VCaP (cell line): Measurements from ENCODE around the gene PIAS3.

Experiments used
- H3K27ac ChIP-seq: fragments of 450-650 bp; 2 replicates; pipeline ENCODE4 v1.5.1; 2017
- CTCF ChIP-seq: fragments of 450-650 bp; conservative IDR thresholded peaks from 2 replicates; pipeline ENCODE4 v1.5.1; 2017; ENCODE audit warnings: mild to moderate bottlenecking, moderate library complexity

The PIAS3 gene

DNA sequence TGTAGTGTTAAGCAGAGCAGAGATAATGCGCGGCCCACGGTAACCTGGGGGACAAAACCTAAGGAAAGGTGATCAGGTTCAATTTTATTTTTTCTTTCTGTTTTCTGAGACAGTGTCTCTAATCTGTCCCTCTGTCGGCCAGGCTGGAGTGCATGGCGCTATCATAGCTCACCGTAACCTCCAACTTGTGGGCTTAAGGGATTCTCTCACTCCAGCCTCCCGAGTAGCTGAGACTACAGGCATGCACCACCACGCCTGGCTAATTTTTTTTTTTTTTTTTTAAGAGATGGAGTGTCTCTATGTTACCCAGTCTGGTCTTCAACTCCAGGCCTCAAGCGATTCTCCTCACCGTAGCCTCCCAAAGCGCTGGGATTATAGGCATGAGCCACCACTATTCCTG, 27.5 kb upstream of the PIAS3 start:
- TF ChIP-seq CTCF, result no peak
- no peak overlapping the region for H3K27ac ChIP-seq

- no peak within 1 kb of the TSS for H3K27ac ChIP-seq
- TF ChIP-seq CTCF, result no peak
Observed at GRCh38 chr1:145885738-145886287, 26.9 kb upstream of the PIAS3 start, which contains the start of gene ANKRD35. Gene ANKRD35, minus strand, starts transcription at chr1:145885866. Its CDS starts 108 bp downstream, at chr1:145885758.

DNA sequence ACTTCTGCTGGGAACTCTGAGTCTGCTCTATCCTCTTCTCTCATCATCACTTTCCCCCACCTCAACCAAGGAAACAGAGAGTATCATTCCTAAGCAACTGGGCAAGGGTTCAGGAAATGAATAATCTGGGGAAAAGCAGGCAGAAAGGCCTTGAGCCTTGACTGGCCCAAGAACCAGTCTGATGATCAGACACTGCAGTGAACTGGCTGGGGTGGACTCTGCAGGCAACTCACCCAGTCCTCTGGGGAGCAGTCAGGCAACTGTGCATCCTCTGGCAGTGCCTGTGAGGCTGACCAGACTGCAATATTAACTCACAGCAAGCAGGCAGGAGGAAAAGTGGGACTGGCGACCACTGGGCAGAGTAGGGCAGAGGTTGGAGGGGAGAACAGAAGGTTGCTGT, 25.8 kb upstream of the PIAS3 start:
- TF ChIP-seq CTCF, result no peak

DNA sequence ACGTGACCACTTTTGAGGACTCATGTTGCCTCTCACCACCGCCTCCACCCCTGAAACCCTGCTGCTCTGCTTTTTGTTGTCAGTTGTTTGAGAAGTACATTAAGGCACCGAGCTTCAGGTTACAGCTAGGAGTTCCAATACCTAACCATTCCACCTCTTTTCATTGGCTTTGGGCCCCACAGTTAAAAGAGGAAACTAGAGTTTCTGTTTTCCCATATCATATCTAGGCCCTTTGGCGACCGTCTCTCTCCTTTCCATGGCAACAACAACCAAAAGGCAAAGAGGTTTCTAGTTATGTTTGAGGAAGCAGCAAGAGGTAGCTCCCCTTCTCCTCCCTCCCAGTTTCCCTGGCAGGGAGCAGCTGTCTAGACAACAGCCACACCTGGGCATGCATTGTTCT, 20.9 kb upstream of the PIAS3 start:
- TF ChIP-seq CTCF, result no peak
- no peak overlapping the region for H3K27ac ChIP-seq

More for the DNA sequence above, 25.8 kb upstream of the PIAS3 start:
- H3K27ac ChIP-seq, result no peak overlapping the region

DNA sequence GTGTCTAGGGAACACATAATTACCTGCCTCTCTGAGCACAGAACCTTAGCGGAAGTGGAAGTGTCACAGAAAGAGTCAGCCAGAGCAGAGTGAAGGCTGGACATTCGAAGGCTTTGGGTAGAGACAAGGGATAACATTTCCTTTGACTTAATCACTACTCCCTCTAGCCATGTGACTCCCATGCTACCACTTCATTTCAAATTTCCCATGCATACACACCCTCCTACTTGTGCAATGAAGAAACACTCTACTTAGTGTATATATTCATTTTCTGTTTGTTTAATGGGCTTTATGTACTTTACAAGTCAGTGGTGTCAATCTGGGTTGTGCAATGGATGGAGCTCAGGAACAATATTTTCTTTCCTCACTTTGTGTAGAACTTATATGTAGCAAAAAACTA, 19.8 kb upstream of the PIAS3 start:
- no peak overlapping the region for H3K27ac ChIP-seq
- no peak for TF ChIP-seq CTCF

DNA sequence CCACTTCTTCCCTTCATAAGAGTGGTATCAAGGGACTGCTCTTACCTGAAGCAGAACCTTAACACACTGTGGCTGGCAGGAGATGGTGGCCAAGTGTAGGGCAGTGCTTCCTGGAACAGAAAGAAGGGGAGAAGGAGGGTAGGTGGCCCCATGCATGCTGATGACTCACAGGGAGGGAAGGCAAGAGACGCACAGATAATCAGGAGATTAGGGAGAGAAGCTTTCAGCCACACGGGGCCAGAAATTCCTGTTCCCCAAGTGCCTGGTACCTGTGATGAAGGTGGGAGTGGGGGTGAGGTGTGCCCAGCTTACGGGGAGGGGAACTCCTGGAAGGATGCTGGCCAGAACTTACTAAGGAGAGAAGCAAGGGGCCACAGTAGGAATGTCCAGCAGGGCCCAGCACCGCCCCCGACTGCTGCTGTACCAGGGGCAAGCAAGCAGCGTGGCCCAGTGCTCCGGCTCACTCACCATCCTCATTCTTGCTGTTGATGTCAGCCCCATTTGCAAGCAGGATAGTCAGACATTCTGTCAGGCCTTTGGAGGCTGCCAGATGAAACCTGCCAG, 19.1 kb upstream of the PIAS3 start:
- H3K27ac ChIP-seq, result no peak overlapping the region
- TF ChIP-seq CTCF, result no peak

GRCh38 chr1:145874646-145875045, 15.8 kb upstream of the PIAS3 start:
- no peak for TF ChIP-seq CTCF
- H3K27ac ChIP-seq, result no peak overlapping the region
